Neural cell (in vitro differentiated cells): ENCODE measurements around the gene QKI. TPM values are rescaled to one million over a fixed set of nuclear protein-coding genes. Genes with fewer than 3 reads are reported as not detected.

Experiments
- H2AFZ ChIP-seq: fragments of 200-600, 300-800 bp; sonication (generic), shearing (Covaris generic); 2 replicates; pipeline ENCODE4 v1.6.0; 2014; ENCODE audit warnings: low read depth, mild to moderate bottlenecking, antibody characterized with exemption, low read length, moderate library complexity
- H3F3A ChIP-seq: fragments of 200-600 bp; shearing (Covaris generic); 2 replicates; pipeline ENCODE4 v1.6.1; 2016; ENCODE audit warnings: mild to moderate bottlenecking, moderate library complexity, mixed read lengths, antibody characterized with exemption, low read length; ENCODE audit not compliant: insufficient read depth, poor library complexity, severe bottlenecking
- H3K27ac ChIP-seq: fragments of 200-600, 300-800 bp; sonication (generic), shearing (Covaris generic); 2 replicates; pipeline ENCODE4 v1.5.1; 2014; ENCODE audit warnings: mild to moderate bottlenecking, low read length, moderate library complexity
- H3K27me3 ChIP-seq: fragments of 300-800, 200-600 bp; sonication (generic), shearing (Covaris generic); 2 replicates; pipeline ENCODE4 v1.6.0; 2014; ENCODE audit warnings: mild to moderate bottlenecking, low read depth, low read length, moderate library complexity; ENCODE audit not compliant: insufficient read depth
- H3K36me3 ChIP-seq: fragments of 300-800, 200-600 bp; sonication (generic), shearing (Covaris generic); 2 replicates; pipeline ENCODE4 v1.5.1; 2014; ENCODE audit warnings: mild to moderate bottlenecking, antibody characterized with exemption, low read length, moderate library complexity; ENCODE audit not compliant: insufficient read depth
- H3K4me2 ChIP-seq: fragments of 300-800, 200-600 bp; sonication (generic), shearing (Covaris generic); 2 replicates; pipeline ENCODE4 v1.6.0; 2014; ENCODE audit warnings: mild to moderate bottlenecking, low read length
- H3K4me3 ChIP-seq: fragments of 300-800, 200-600 bp; sonication (generic), shearing (Covaris generic); 2 replicates; pipeline ENCODE4 v1.5.1; 2014; ENCODE audit warnings: mild to moderate bottlenecking, low read length, moderate library complexity
- H3K79me2 ChIP-seq: fragments of 200-600 bp; shearing (Covaris generic); replicated peaks from 2 replicates; pipeline ENCODE4 v1.6.0; 2014; ENCODE audit warnings: mild to moderate bottlenecking, low read length, moderate library complexity; ENCODE audit not compliant: insufficient read depth
- H3K9ac ChIP-seq: fragments of 300-800, 200-600 bp; sonication (generic), shearing (Covaris generic); 2 replicates; pipeline ENCODE4 v1.6.1; 2016; ENCODE audit warnings: mild to moderate bottlenecking, low read length, mixed read lengths
- H3K9me2 ChIP-seq: fragments of 200-600 bp; shearing (Covaris generic); 2 replicates; pipeline ENCODE4 v1.6.1; 2016; ENCODE audit warnings: mild to moderate bottlenecking, low read length, mixed read lengths; ENCODE audit not compliant: insufficient read depth
- H3K9me3 ChIP-seq: fragments of 200-600, 300-800 bp; sonication (generic), shearing (Covaris generic); 2 replicates; pipeline ENCODE4 v1.6.1; 2016; ENCODE audit warnings: mild to moderate bottlenecking, mixed run types, low read length, moderate library complexity, mixed read lengths
- H4K20me1 ChIP-seq: fragments of 200-600 bp; shearing (Covaris generic); 2 replicates; pipeline ENCODE4 v1.6.1; 2016; ENCODE audit warnings: mild to moderate bottlenecking, mixed run types; ENCODE audit not compliant: insufficient read depth
- CTCF ChIP-seq: fragments of 450-650 bp; IDR thresholded peaks from 2 replicates; pipeline ENCODE4 v1.5.1; 2014; ENCODE audit warnings: antibody characterized with exemption, mild to moderate bottlenecking, moderate library complexity; ENCODE audit not compliant: poor library complexity, severe bottlenecking
- EP300 ChIP-seq: fragments of 450-650 bp; conservative IDR thresholded peaks from 2 replicates; pipeline ENCODE4 v1.6.1; 2014; ENCODE audit warnings: antibody characterized with exemption, mild to moderate bottlenecking, moderate library complexity; ENCODE audit not compliant: poor library complexity, severe bottlenecking
- EZH2 ChIP-seq: fragments of 200-600, 300-800 bp; shearing (Covaris generic), sonication (generic); IDR thresholded peaks from 2 replicates; pipeline ENCODE4 v1.6.1; 2014; ENCODE audit warnings: antibody characterized with exemption, low read length, borderline replicate concordance, mild to moderate bottlenecking; ENCODE audit not compliant: insufficient read depth, poor library complexity, severe bottlenecking
- MXI1 ChIP-seq: fragments of 450-650 bp; conservative IDR thresholded peaks from 2 replicates; pipeline ENCODE4 v1.6.1; 2014; ENCODE audit warnings: antibody characterized with exemption, mild to moderate bottlenecking; ENCODE audit not compliant: poor library complexity, severe bottlenecking
- POLR2AphosphoS5 ChIP-seq: IDR thresholded peaks from 2 replicates; pipeline ENCODE4 v1.6.1; 2012
- RAD21 ChIP-seq: fragments of 450-650 bp; conservative IDR thresholded peaks from 2 replicates; pipeline ENCODE4 v1.6.1; 2014; ENCODE audit warnings: antibody characterized with exemption, mild to moderate bottlenecking, moderate library complexity
- REST ChIP-seq: IDR thresholded peaks from 2 replicates; pipeline ENCODE4 v1.6.1; 2012; ENCODE audit warnings: borderline replicate concordance
- SMC3 ChIP-seq: fragments of 450-650 bp; conservative IDR thresholded peaks from 2 replicates; pipeline ENCODE4 v1.6.1; 2014; ENCODE audit warnings: antibody characterized with exemption, mild to moderate bottlenecking, moderate library complexity; ENCODE audit not compliant: poor library complexity
- TAF1 ChIP-seq: IDR thresholded peaks from 2 replicates; pipeline ENCODE4 v1.6.1; 2012; ENCODE audit warnings: low read depth
- polyA plus RNA-seq: library from polyadenylated mRNA; depleted of rRNA; stranded (reverse); fragments of >200 nt; gene quantifications from 2 replicates; pipeline ENCODE4 v1.2.3, GENCODE V29; 2014

The QKI gene
- polyA plus RNA-seq, 1 donor from 2014 or later, result 39.0 TPM

- H2AFZ ChIP-seq, result no peak overlapping the region
- TF ChIP-seq REST, result no peak
- no peak for TF ChIP-seq EP300
- no peak for TF ChIP-seq EZH2
- no peak for TF ChIP-seq SMC3
- TF ChIP-seq POLR2AphosphoS5, result peak; percentile 14
- TF ChIP-seq MXI1, result no peak
- no peak for TF ChIP-seq RAD21
- H4K20me1 ChIP-seq, result no peaks in the 10 kb centered on the region
- no peak overlapping the region for H3K27ac ChIP-seq
- H3K79me2 ChIP-seq, result no peaks in the 10 kb centered on the region
- H3K4me2 ChIP-seq, result no peak overlapping the region
- H3K27me3 ChIP-seq, result no peaks in the 10 kb centered on the region
- no peaks in the 10 kb centered on the region for H3K9me3 ChIP-seq
- H3K36me3 ChIP-seq, result no peaks in the 10 kb centered on the region
- H3K4me3 ChIP-seq, result no peak overlapping the region
- H3K9me2 ChIP-seq, result no peaks in the 10 kb centered on the region
- H3K9ac ChIP-seq, result no peak overlapping the region
- no peaks in the 10 kb centered on the region for H3F3A ChIP-seq
Measured at GRCh38 chr6:163580311-163581030, 166.0 kb downstream of the QKI start.

GRCh38 chr6:163583558-163583957 lies 169.0 kb downstream of the QKI start:
- no peak overlapping the region for H3K27ac ChIP-seq

More at GRCh38 chr6:163583558-163583957, 169.0 kb downstream of the QKI start:
- H2AFZ ChIP-seq, result no peak overlapping the region
- H3K79me2 ChIP-seq, result no peaks in the 10 kb centered on the region
- no peaks in the 10 kb centered on the region for H3K36me3 ChIP-seq
- H3K9me2 ChIP-seq, result no peaks in the 10 kb centered on the region
- no peak overlapping the region for H3K9ac ChIP-seq
- H3K9me3 ChIP-seq, result no peaks in the 10 kb centered on the region
- TF ChIP-seq POLR2AphosphoS5, result no peak
- no peak for TF ChIP-seq REST
- no peak for TF ChIP-seq RAD21
- no peak for TF ChIP-seq CTCF
- no peak for TF ChIP-seq SMC3
- TF ChIP-seq EZH2, result no peak
- TF ChIP-seq MXI1, result no peak
- TF ChIP-seq TAF1, result no peak
- TF ChIP-seq EP300, result no peak
- H3F3A ChIP-seq, result no peaks in the 10 kb centered on the region
- no peak overlapping the region for H3K4me2 ChIP-seq
- H3K27me3 ChIP-seq, result no peaks in the 10 kb centered on the region
- H3K4me3 ChIP-seq, result no peak overlapping the region
- no peaks in the 10 kb centered on the region for H4K20me1 ChIP-seq
